ENCODE results near the gene FAAP20. TPM values are rescaled to one million over a fixed set of nuclear protein-coding genes. Genes with fewer than 3 reads are reported as not detected.
A peak's percentile ranks its signal among the peaks of the same experiment; 100 is the strongest.

FAAP20 gene
- total and polyA plus RNA-seq, 12 donors, result 2.7 to 185 (median 62.0) TPM

DNA sequence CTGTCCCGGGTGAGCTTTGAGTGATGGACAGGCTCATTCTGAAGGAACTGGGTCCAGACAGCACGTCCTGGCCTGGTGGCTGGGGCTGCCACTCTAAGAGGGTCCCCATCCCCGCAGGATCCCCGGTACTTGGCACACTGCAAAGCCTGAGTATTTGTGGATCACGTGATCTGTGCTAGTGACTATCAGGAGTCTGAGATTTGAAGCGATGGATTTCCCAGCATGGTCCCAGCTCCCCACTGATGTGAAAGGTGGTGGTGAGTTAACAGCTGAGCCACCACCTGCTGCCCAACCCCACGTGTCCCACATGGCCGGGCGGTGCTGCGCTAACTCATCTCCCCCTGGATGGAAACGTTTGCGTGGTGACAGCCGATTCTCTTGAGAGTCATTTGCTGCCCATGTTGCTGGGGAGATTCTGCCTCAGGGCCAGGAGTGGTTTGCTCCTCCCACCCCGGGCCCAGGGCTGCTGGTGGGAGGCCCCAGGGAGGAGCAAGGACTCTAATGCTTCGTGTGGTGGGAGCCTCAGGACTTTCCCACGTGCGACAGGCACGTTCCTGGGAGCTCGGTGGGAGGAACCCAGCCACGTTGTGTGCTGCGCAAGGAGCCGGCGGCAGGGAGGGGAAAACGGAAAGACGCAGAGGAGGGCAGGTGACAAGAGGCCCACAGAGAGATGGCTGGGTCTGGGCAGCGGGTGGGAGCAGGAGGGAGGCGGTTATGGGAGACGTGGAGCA lies 15.1 kb downstream of the FAAP20 start:
- 72 to 85% (median 79%) methylated on average over 19 to 28 of the region's 28 CpGs for WGBS, 4 donors
- H3K4me3 ChIP-seq, result no peak overlapping the region
- H3K36me3 ChIP-seq (replicated peaks in 1 of 2), result no peaks in the 10 kb centered on the region
- no peaks in the 10 kb centered on the region for H3K4me1 ChIP-seq (replicated peaks in 1 of 2)
- intact Hi-C loops (cut with DNase I), result no loop called here
- H3K27me3 ChIP-seq, result no peaks in the 10 kb centered on the region
- no peak overlapping the region for H3K27ac ChIP-seq
- no peak for TF ChIP-seq CTCF (IDR thresholded peaks at IDR 0.05)
- TF ChIP-seq POLR2A (IDR thresholded peaks at IDR 0.05), result no peak
- H3K9me3 ChIP-seq (replicated peaks in 1 of 3), result no peaks in the 10 kb centered on the region
- DNase-seq, result peak in 1 of 7 donors; percentile 64

DNA sequence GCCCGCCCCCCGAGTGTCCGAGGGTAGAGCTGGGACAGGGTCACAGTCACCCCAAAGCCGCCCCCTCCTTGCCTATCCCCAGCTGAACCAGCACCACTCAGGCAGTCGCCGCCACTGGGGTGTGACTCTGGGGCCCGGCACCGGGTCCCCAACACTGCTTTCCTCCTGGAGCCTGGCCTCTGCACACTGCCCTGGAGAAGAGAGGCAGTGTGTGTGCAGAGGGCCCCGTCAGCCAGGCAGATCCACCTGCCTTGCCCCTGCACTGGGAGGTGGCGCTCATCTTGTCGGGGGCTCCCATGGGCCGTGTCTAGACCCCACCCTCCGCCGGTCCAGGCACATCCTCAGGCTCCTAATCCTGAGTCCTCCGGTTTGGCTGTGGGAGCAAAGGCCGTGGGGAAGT lies 15.7 kb downstream of the FAAP20 start:
- H3K4me3 ChIP-seq, result no peak overlapping the region
- intact Hi-C loops (cut with DNase I), result no loop called here
- 91 to 96% (median 92%) methylated on average over 4 to 16 of the region's 16 CpGs; no CpG with 5 or more reads in 1 of the 4 donors for WGBS, 4 donors
- TF ChIP-seq POLR2A (IDR thresholded peaks at IDR 0.05), result no peak
- TF ChIP-seq CTCF (IDR thresholded peaks at IDR 0.05), result no peak
- H3K27me3 ChIP-seq, result no peaks in the 10 kb centered on the region
- no peaks in the 10 kb centered on the region for H3K9me3 ChIP-seq (replicated peaks in 1 of 3)
- H3K36me3 ChIP-seq (replicated peaks in 1 of 2), result no peaks in the 10 kb centered on the region
- DNase-seq, result no peak
- no peaks in the 10 kb centered on the region for H3K4me1 ChIP-seq (replicated peaks in 1 of 2)
- H3K27ac ChIP-seq, result no peak overlapping the region

GRCh38 chr1:2177946-2178538 lies 16.5 kb downstream of the FAAP20 start:
- H3K4me1 ChIP-seq (replicated peaks in 1 of 2), result no peaks in the 10 kb centered on the region
- 89 to 93% (median 91%) methylated on average over 16 to 18 of the region's 18 CpGs for WGBS, 4 donors
- DNase-seq, result no peak
- TF ChIP-seq POLR2A (IDR thresholded peaks at IDR 0.05) (no peak), CTCF (IDR thresholded peaks at IDR 0.05) (no peak)
- no peak overlapping the region for H3K4me3 ChIP-seq
- no peaks in the 10 kb centered on the region for H3K36me3 ChIP-seq (replicated peaks in 1 of 2)
- intact Hi-C loops (cut with DNase I), result no loop called here
- H3K27me3 ChIP-seq, result no peaks in the 10 kb centered on the region
- H3K27ac ChIP-seq, result no peak overlapping the region
- no peaks in the 10 kb centered on the region for H3K9me3 ChIP-seq (replicated peaks in 1 of 3)

GRCh38 chr1:2177541-2177940 lies 17.0 kb downstream of the FAAP20 start:
- no peaks in the 10 kb centered on the region for H3K9me3 ChIP-seq (replicated peaks in 1 of 3)
- H3K4me1 ChIP-seq (replicated peaks in 1 of 2), result no peaks in the 10 kb centered on the region
- intact Hi-C loops (cut with DNase I), result no loop called here
- no peak for DNase-seq
- H3K36me3 ChIP-seq (replicated peaks in 1 of 2), result no peaks in the 10 kb centered on the region
- 92 to 96% (median 95%) methylated on average over 10 to 21 of the region's 21 CpGs for WGBS, 4 donors
- no peaks in the 10 kb centered on the region for H3K27me3 ChIP-seq
- H3K4me3 ChIP-seq, result no peak overlapping the region
- TF ChIP-seq CTCF (IDR thresholded peaks at IDR 0.05) (no peak), POLR2A (IDR thresholded peaks at IDR 0.05) (no peak)
- no peak overlapping the region for H3K27ac ChIP-seq
